H1 (cell line): ENCODE results near the gene LIMK1. TPM values are rescaled to one million over a fixed set of nuclear protein-coding genes. Genes with fewer than 3 reads are reported as not detected.

Experiments
- HDAC2 ChIP-seq, 2 experiments: fragments of 300-600 bp in 1 of 2; sonication (generic) in 1 of 2; IDR thresholded peaks; 2 replicates each; pipeline ENCODE4 v1.6.1; 2011 to 2012; ENCODE audit warnings: low read depth in 2 of 2, low read length in 2 of 2, mild to moderate bottlenecking in 2 of 2, moderate library complexity in 2 of 2, borderline replicate concordance in 1 of 2, inconsistent platforms in 1 of 2
- KDM4A ChIP-seq: IDR thresholded peaks from one replicate; pipeline ENCODE4 v1.7.1; 2012; ENCODE audit warnings: low read depth, mild to moderate bottlenecking, moderate library complexity, low read length, inconsistent platforms; ENCODE audit not compliant: severe bottlenecking
- NRF1 ChIP-seq: IDR thresholded peaks from 2 replicates; pipeline ENCODE4 v1.6.1; 2011; ENCODE audit warnings: mild to moderate bottlenecking, low read depth, low read length, improper control_type of control experiment
- TAF1 ChIP-seq: IDR thresholded peaks from 2 replicates; pipeline ENCODE4 v1.6.1; 2011; ENCODE audit warnings: mild to moderate bottlenecking, low read depth, low read length
- polyA plus RNA-seq, 7 experiments: library from polyadenylated mRNA; depleted of rRNA in 3 of 7; stranded (reverse) in 5 of 7; unstranded in 2 of 7; fragments of >200 nt in 5 of 7; fragments of 200-250 nt in 2 of 7; gene quantifications; 1 replicate in 5 of 7; 2 replicates in 1 of 7; 4 replicates in 1 of 7; pipeline versions ENCODE4 v1.2.1 to v1.2.3, GENCODE V29; 2011 to 2013; ENCODE audit warnings: missing spikeins in 2 of 7, mixed read lengths in 2 of 7
- total RNA-seq: library from RNA; stranded (reverse); fragmentation: NEBNext Ultra II Directional; extraction: Animal tissue kit (Norgen Biotek cat#: 25700); gene quantifications from 2 replicates; pipeline ENCODE4 v1.2.1, GENCODE V29; 2021

Gene LIMK1
- total and polyA plus RNA-seq, 2 of the 8 experiments (the other 6 are each of a cell fraction or from before 2014, with no cell fraction given): 93.5 to 108 TPM

DNA sequence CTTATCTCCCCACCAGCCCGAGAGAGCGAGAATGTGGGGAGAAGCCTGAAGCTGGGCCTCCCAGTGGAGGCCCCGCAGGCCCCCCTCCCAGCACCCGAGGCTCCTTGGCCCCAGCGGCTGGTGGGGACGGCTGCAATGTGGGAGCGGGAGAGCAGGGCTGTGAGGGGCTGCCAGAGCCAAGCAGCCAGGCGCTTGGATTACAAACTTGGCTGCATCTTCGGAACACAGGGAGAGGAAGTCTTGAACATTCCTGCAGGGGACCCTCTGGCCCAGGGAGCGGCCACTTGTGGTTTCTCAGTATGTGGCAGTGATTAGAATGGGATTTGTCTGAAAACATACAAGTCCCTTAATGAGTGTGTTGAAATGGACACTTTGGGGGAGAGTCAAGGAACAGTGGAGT lies 32.4 kb upstream of the LIMK1 start (continued):
- no peak for TF ChIP-seq HDAC2 (IDR thresholded peaks at IDR 0.05; ENCODE audit: borderline replicate concordance in 1 of 2, low read depth in 2 of 2, low read length in 2 of 2)
- TF ChIP-seq TAF1: no peak
- TF ChIP-seq NRF1: no peak
- TF ChIP-seq KDM4A: no peak
